Thyroid gland (tissue), 4 donors: ENCODE results near the gene USO1. TPM values are rescaled to one million over a fixed set of nuclear protein-coding genes. Genes with fewer than 3 reads are reported as not detected.

ENCODE experiments used
- DNase-seq, 2 donors: peaks; one replicate each; pipeline ENCODE4 v3.0.0-alpha.2; 2019
- H3K27ac ChIP-seq, 3 donors: fragments of 200-600 bp; sonication (generic); 1 replicate in 2 of 3; 2 replicates in 1 of 3; pipeline ENCODE4 v1.5.1; 2016 to 2019; ENCODE audit warnings: mild to moderate bottlenecking in 1 of 3, moderate library complexity in 1 of 3
- H3K27me3 ChIP-seq: fragments of 200-600 bp; sonication (generic); one replicate; pipeline ENCODE4 v1.5.1; 2019
- H3K36me3 ChIP-seq, 2 donors: fragments of 200-600 bp; sonication (generic); one replicate each; pipeline ENCODE4 v1.5.1; 2016 to 2019
- H3K4me1 ChIP-seq, 2 donors: fragments of 200-600 bp; sonication (generic); one replicate each; pipeline ENCODE4 v1.5.1; 2017 to 2019
- H3K4me3 ChIP-seq, 3 donors: fragments of 200-600 bp; sonication (generic); replicated peaks in 1 of 3; 1 replicate in 2 of 3; 2 replicates in 1 of 3; pipeline ENCODE4 v1.5.1; 2016; ENCODE audit warnings: mild to moderate bottlenecking in 1 of 3
- H3K9me3 ChIP-seq: fragments of 200-600 bp; sonication (generic); one replicate; pipeline ENCODE4 v1.5.1; 2017
- POLR2A ChIP-seq, 2 donors: fragments of 450-650 bp; IDR thresholded peaks; one replicate each; pipeline ENCODE4 v1.6.1; 2017; ENCODE audit warnings: antibody characterized with exemption in 2 of 2, mild to moderate bottlenecking in 2 of 2, moderate library complexity in 1 of 2
- WGBS, 2 donors: methylation state at CpG; one replicate each; pipeline ENCODE4 v1.1.5; 2017; 5-methylcytosine and 5-hydroxymethylcytosine counted together
- intact Hi-C: fragments of 100-400 bp; cut with DNase I; formaldehyde crosslinking; loops from one replicate; pipeline ENCODE4 v1.15.1; 2023
- total RNA-seq, 4 donors: library from RNA; depleted of rRNA; stranded (reverse); fragments of >200 nt; gene quantifications; one replicate each; pipeline ENCODE4 v1.2.3, GENCODE V29; 2016
- TF ChIP-seq, protein P1 (sequence below), 6 experiments: fragments of 200-600 bp in 3 of 6; fragments of 450-650 bp in 3 of 6; sonication (generic) in 3 of 6; IDR thresholded peaks; one replicate each; pipeline ENCODE4 v1.5.1; 2016 to 2019; ENCODE audit warnings: antibody characterized with exemption in 6 of 6, mild to moderate bottlenecking in 2 of 6, inconsistent platforms in 1 of 6, moderate library complexity in 1 of 6

USO1 gene
- total RNA-seq, 4 donors from 2014 or later, result 97.2 to 102 (median 100) TPM

- Histone ChIP-seq H3K4me1 (peaks cover 0 to 2% of the 10 kb centered on the region in 2 donors), H3K9me3 (no peaks in the 10 kb centered on the region), H3K36me3 (peaks cover 11 to 17% of the 10 kb centered on the region in 2 donors), H3K4me3 (no peak overlapping the region), H3K27me3 (no peaks in the 10 kb centered on the region), H3K27ac (no peak overlapping the region)
- no peak for DNase-seq
- 98 to 99% methylated on average over 7 of the region's 7 CpGs for WGBS, 2 donors
- intact Hi-C loops, result no loop called here
- TF ChIP-seq, protein P1, sequence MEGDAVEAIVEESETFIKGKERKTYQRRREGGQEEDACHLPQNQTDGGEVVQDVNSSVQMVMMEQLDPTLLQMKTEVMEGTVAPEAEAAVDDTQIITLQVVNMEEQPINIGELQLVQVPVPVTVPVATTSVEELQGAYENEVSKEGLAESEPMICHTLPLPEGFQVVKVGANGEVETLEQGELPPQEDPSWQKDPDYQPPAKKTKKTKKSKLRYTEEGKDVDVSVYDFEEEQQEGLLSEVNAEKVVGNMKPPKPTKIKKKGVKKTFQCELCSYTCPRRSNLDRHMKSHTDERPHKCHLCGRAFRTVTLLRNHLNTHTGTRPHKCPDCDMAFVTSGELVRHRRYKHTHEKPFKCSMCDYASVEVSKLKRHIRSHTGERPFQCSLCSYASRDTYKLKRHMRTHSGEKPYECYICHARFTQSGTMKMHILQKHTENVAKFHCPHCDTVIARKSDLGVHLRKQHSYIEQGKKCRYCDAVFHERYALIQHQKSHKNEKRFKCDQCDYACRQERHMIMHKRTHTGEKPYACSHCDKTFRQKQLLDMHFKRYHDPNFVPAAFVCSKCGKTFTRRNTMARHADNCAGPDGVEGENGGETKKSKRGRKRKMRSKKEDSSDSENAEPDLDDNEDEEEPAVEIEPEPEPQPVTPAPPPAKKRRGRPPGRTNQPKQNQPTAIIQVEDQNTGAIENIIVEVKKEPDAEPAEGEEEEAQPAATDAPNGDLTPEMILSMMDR (IDR thresholded peaks at IDR 0.05), result no peak
- TF ChIP-seq POLR2A (IDR thresholded peaks at IDR 0.05), result no peak
Measured at GRCh38 chr4:75752637-75753036, 28.3 kb downstream of the USO1 start.

DNA sequence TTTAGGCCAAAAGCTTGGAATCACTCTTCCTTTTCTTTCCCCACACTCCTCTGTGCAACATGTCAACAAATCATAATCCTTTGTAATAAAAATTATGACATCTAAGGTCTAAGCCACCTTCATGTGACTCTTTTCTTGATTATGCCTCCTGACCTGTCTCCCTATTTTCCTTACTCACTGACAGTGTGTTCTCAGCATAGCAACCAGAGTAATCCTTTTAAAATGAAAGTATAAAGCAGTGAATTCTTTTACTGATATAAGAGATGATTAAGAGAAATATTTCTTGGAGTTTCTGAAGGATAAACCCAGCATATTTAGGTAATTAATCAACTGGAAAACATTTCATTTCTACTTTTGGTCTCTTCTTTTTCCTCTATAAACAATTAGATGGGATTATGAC, 44.7 kb downstream of the USO1 start:
- H3K9me3 ChIP-seq, result no peaks in the 10 kb centered on the region
- no peak for DNase-seq

DNA sequence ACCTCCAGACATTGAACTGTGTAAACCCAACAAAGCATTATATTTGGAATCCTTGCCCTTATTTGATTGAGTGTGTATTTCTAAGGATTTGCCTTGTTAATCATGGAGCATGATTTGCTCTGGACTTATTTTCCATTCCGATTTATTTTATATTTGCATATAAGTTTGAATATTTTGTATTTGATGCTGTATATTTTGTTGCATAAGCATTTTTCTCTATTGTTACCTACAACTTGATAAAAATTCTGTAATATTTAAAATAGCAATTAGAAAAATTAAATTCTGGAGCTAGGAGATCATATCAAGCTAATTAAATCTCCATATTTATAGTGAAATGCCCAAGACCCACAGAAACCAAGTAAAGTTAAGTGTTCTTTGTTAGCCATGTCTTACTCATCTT, 47.2 kb downstream of the USO1 start:
- Histone ChIP-seq H3K36me3 (peaks cover 23 to 24% of the 10 kb centered on the region in 2 donors), H3K27ac (no peak overlapping the region), H3K4me1 (peaks cover 0 to 7% of the 10 kb centered on the region in 2 donors), H3K4me3 (no peak overlapping the region), H3K27me3 (no peaks in the 10 kb centered on the region), H3K9me3 (no peaks in the 10 kb centered on the region)
- WGBS, 2 donors, result 0 to 2% methylated on average over 1 of the region's 1 CpG
- DNase-seq, result no peak
- intact Hi-C loops, result no loop called here
- TF ChIP-seq, protein P1 (IDR thresholded peaks at IDR 0.05), result no peak
- no peak for TF ChIP-seq POLR2A (IDR thresholded peaks at IDR 0.05)

More for the DNA sequence above, 44.7 kb downstream of the USO1 start:
- no peaks in the 10 kb centered on the region for H3K27me3 ChIP-seq
- H3K4me3 ChIP-seq, result no peak overlapping the region
- peaks cover 0 to 12% of the 10 kb centered on the region in 2 donors for H3K36me3 ChIP-seq
- H3K27ac ChIP-seq, result no peak overlapping the region
- H3K4me1 ChIP-seq, result peaks cover 0 to 7% of the 10 kb centered on the region in 2 donors
- intact Hi-C loops, result no loop called here
- TF ChIP-seq, protein P1 (IDR thresholded peaks at IDR 0.05), result no peak
- TF ChIP-seq POLR2A (IDR thresholded peaks at IDR 0.05), result no peak

GRCh38 chr4:75777589-75777988, 53.2 kb downstream of the USO1 start:
- no peak for DNase-seq
- Histone ChIP-seq H3K27me3 (no peaks in the 10 kb centered on the region), H3K4me3 (no peak overlapping the region), H3K4me1 (no peaks in the 10 kb centered on the region), H3K9me3 (no peaks in the 10 kb centered on the region), H3K36me3 (peaks cover 30 to 32% of the 10 kb centered on the region in 2 donors), H3K27ac (no peak overlapping the region)
- intact Hi-C loops, result no loop called here
- TF ChIP-seq, protein P1 (IDR thresholded peaks at IDR 0.05), result no peak
- TF ChIP-seq POLR2A (IDR thresholded peaks at IDR 0.05), result no peak
- WGBS, 2 donors, result 94 to 98% methylated on average over 2 of the region's 2 CpGs

GRCh38 chr4:75779105-75779757, 54.9 kb downstream of the USO1 start:
- intact Hi-C loops, result no loop called here
- no peaks in the 10 kb centered on the region for H3K9me3 ChIP-seq
- TF ChIP-seq, protein P1 (IDR thresholded peaks at IDR 0.05), result no peak
- TF ChIP-seq POLR2A (IDR thresholded peaks at IDR 0.05), result no peak
- no peak overlapping the region for H3K27ac ChIP-seq
- 90 to 92% methylated on average over 5 of the region's 5 CpGs for WGBS, 2 donors
- H3K36me3 ChIP-seq, result peaks cover 35 to 39% of the 10 kb centered on the region in 2 donors
- no peaks in the 10 kb centered on the region for H3K4me1 ChIP-seq
- H3K27me3 ChIP-seq, result no peaks in the 10 kb centered on the region
- no peak overlapping the region for H3K4me3 ChIP-seq
- no peak for DNase-seq
